Right atrium auricular region (tissue), 2 donors: Measurements from ENCODE around the gene CACNA1C. TPM values are rescaled to one million over a fixed set of nuclear protein-coding genes. Genes with fewer than 3 reads are reported as not detected.

Experiments
- DNase-seq: peaks from one replicate; pipeline ENCODE4 v3.0.0-alpha.2; 2019; ENCODE audit warnings: low spot score
- H3K27ac ChIP-seq, 2 donors: fragments of 200-600 bp; sonication (generic); 1 replicate in 1 of 2; 2 replicates in 1 of 2; pipeline ENCODE4 v1.5.1; 2016 to 2019
- H3K27me3 ChIP-seq, 2 donors: fragments of 200-600 bp; sonication (generic); one replicate each; pipeline versions ENCODE4 v1.5.1 to v1.6.0; 2017 to 2019
- H3K36me3 ChIP-seq: fragments of 200-600 bp; sonication (generic); one replicate; pipeline ENCODE4 v1.5.1; 2016
- H3K4me1 ChIP-seq, 2 donors: fragments of 200-600 bp; sonication (generic); one replicate each; pipeline versions ENCODE4 v1.5.1 to v1.6.0; 2017 to 2019
- H3K4me3 ChIP-seq, 2 donors: fragments of 200-600 bp; sonication (generic); 1 replicate in 1 of 2; 2 replicates in 1 of 2; pipeline ENCODE4 v1.5.1; 2017 to 2019; ENCODE audit warnings: mild to moderate bottlenecking in 1 of 2, moderate library complexity in 1 of 2
- H3K9me3 ChIP-seq, 2 donors: fragments of 200-600 bp; sonication (generic); one replicate each; pipeline ENCODE4 v1.5.1; 2019
- CTCF ChIP-seq, 2 donors: fragments of 200-600 bp; sonication (generic); IDR thresholded peaks; one replicate each; pipeline ENCODE4 v1.5.1; 2019; ENCODE audit warnings: antibody characterized with exemption in 2 of 2
- total RNA-seq, 2 donors: library from RNA; depleted of rRNA; stranded (reverse); fragments of >200 nt; gene quantifications; one replicate each; pipeline ENCODE4 v1.1.0, GENCODE V29; 2016

The CACNA1C gene
- total RNA-seq, 2 donors from 2014 or later, result 83.1 to 93.6 TPM

GRCh38 chr12:2172491-2173214 lies 119.9 kb downstream of the CACNA1C start:
- DNase-seq, result no peak
- peaks cover 0 to 69% of the 10 kb centered on the region in 2 donors for H3K4me1 ChIP-seq
- H3K4me3 ChIP-seq, result no peak overlapping the region
- no peak for TF ChIP-seq CTCF (IDR thresholded peaks at IDR 0.05)
- H3K27me3 ChIP-seq, result no peaks in the 10 kb centered on the region
- H3K9me3 ChIP-seq, result peaks cover 0 to 1% of the 10 kb centered on the region in 2 donors
- no peaks in the 10 kb centered on the region for H3K36me3 ChIP-seq
- H3K27ac ChIP-seq, result peak overlapping the region; percentile 39 to 50

GRCh38 chr12:2173971-2174370 lies 121.2 kb downstream of the CACNA1C start:
- Histone ChIP-seq H3K36me3 (no peaks in the 10 kb centered on the region), H3K9me3 (no peaks in the 10 kb centered on the region), H3K27ac (no peak overlapping the region), H3K4me3 (no peak overlapping the region), H3K4me1 (peaks cover 0 to 69% of the 10 kb centered on the region in 2 donors), H3K27me3 (no peaks in the 10 kb centered on the region)
- TF ChIP-seq CTCF (IDR thresholded peaks at IDR 0.05), result no peak
- DNase-seq, result no peak

GRCh38 chr12:2177003-2177402 lies 124.2 kb downstream of the CACNA1C start:
- Histone ChIP-seq H3K4me3 (no peak overlapping the region), H3K27me3 (no peaks in the 10 kb centered on the region), H3K36me3 (no peaks in the 10 kb centered on the region), H3K9me3 (no peaks in the 10 kb centered on the region), H3K27ac (no peak overlapping the region), H3K4me1 (peaks cover 0 to 65% of the 10 kb centered on the region in 2 donors)
- DNase-seq, result no peak
- TF ChIP-seq CTCF (IDR thresholded peaks at IDR 0.05), result no peak

- no peak overlapping the region for H3K4me3 ChIP-seq
- H3K27ac ChIP-seq, result peak overlapping the region in 1 of 2 donors; percentile 84
- H3K27me3 ChIP-seq, result no peaks in the 10 kb centered on the region
- peaks cover 0 to 57% of the 10 kb centered on the region in 2 donors for H3K4me1 ChIP-seq
- H3K9me3 ChIP-seq, result no peaks in the 10 kb centered on the region
- TF ChIP-seq CTCF (IDR thresholded peaks at IDR 0.05), result no peak
- no peak for DNase-seq
- H3K36me3 ChIP-seq, result no peaks in the 10 kb centered on the region
Measured at GRCh38 chr12:2177751-2178150, 125.0 kb downstream of the CACNA1C start.

GRCh38 chr12:2179058-2179457 lies 126.3 kb downstream of the CACNA1C start:
- H3K9me3 ChIP-seq, result no peaks in the 10 kb centered on the region
- no peak overlapping the region for H3K4me3 ChIP-seq
- peaks cover 0 to 54% of the 10 kb centered on the region in 2 donors for H3K4me1 ChIP-seq
- no peaks in the 10 kb centered on the region for H3K27me3 ChIP-seq
- TF ChIP-seq CTCF (IDR thresholded peaks at IDR 0.05), result no peak
- DNase-seq, result no peak
- H3K27ac ChIP-seq, result peak overlapping the region; percentile 84
- no peaks in the 10 kb centered on the region for H3K36me3 ChIP-seq
